ENCODE measurements around the gene TCFL5. TPM values are rescaled to one million over a fixed set of nuclear protein-coding genes. Genes with fewer than 3 reads are reported as not detected.

The TCFL5 gene
- total RNA-seq, 1 experiment from 2014 or later: 12.8 TPM

- H3K4me3 ChIP-seq: no peak overlapping the region
- H3K27me3 ChIP-seq (replicated peaks): no peaks in the 10 kb centered on the region; the same call in 1 of the 2 replicates
- no peaks in the 10 kb centered on the region for H3K4me1 ChIP-seq (replicated peaks)
- no peaks in the 10 kb centered on the region for H3K9me3 ChIP-seq (replicated peaks)
- H3K36me3 ChIP-seq: no peaks in the 10 kb centered on the region
- H3K27ac ChIP-seq: no peak overlapping the region
- no peak for DNase-seq (ENCODE audit: low read depth in 1 of 2, low spot score in 2 of 2)
Measured at GRCh38 chr20:62835931-62836861, 25.4 kb downstream of the TCFL5 start.

- Histone ChIP-seq H3K27ac (no peak overlapping the region), H3K4me1 (replicated peaks) (no peaks in the 10 kb centered on the region), H3K4me3 (no peak overlapping the region), H3K9me3 (replicated peaks) (no peaks in the 10 kb centered on the region), H3K27me3 (replicated peaks) (no peaks in the 10 kb centered on the region; the same call in 1 of the 2 replicates), H3K36me3 (no peaks in the 10 kb centered on the region)
- DNase-seq (ENCODE audit: low read depth in 1 of 2, low spot score in 2 of 2): no peak
Measured at GRCh38 chr20:62834967-62835730, 26.5 kb downstream of the TCFL5 start.

GRCh38 chr20:62832951-62833391 lies 28.7 kb downstream of the TCFL5 start:
- Histone ChIP-seq H3K27ac (no peak overlapping the region), H3K4me3 (no peak overlapping the region), H3K4me1 (replicated peaks) (no peaks in the 10 kb centered on the region), H3K36me3 (no peaks in the 10 kb centered on the region), H3K27me3 (replicated peaks) (no peaks in the 10 kb centered on the region; the same call in 1 of the 2 replicates), H3K9me3 (replicated peaks) (no peaks in the 10 kb centered on the region)
- DNase-seq (ENCODE audit: low read depth in 1 of 2, low spot score in 2 of 2): no peak

GRCh38 chr20:62832212-62832922 lies 29.3 kb downstream of the TCFL5 start:
- Histone ChIP-seq H3K4me1 (replicated peaks) (no peaks in the 10 kb centered on the region), H3K27ac (no peak overlapping the region), H3K9me3 (replicated peaks) (no peaks in the 10 kb centered on the region), H3K36me3 (no peaks in the 10 kb centered on the region), H3K4me3 (no peak overlapping the region), H3K27me3 (replicated peaks) (no peaks in the 10 kb centered on the region; the same call in 1 of the 2 replicates)
- DNase-seq (ENCODE audit: low read depth in 1 of 2, low spot score in 2 of 2): no peak

- H3K36me3 ChIP-seq: no peaks in the 10 kb centered on the region
- H3K4me3 ChIP-seq: no peak overlapping the region
- H3K27me3 ChIP-seq (replicated peaks): no peaks in the 10 kb centered on the region; the same call in 1 of the 2 replicates
- DNase-seq (ENCODE audit: low read depth in 1 of 2, low spot score in 2 of 2): no peak
- H3K4me1 ChIP-seq (replicated peaks): no peaks in the 10 kb centered on the region
- H3K27ac ChIP-seq: no peak overlapping the region
- no peaks in the 10 kb centered on the region for H3K9me3 ChIP-seq (replicated peaks)
Measured at GRCh38 chr20:62831854-62832211, 29.8 kb downstream of the TCFL5 start.

DNA sequence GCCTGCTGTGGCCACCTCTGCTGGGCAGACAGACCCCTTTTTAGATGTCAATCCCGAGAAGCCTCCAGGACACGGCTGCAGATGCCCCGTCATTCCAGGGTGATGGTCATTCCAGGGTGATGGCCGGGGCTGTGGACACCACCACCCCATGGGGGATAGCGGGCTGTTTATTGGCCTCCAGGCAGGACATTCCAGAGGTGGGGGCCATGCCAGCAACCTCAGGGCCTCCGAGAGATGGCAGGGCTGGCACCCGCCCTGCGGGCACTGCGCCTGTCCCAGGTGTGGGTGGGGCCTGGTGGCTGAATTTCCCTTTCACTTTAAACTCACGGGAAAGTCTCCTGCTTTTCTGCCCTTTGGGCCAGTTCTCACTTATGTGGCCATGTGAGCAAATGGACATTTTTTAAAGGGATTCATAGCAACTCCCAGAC lies 30.2 kb downstream of the TCFL5 start:
- Histone ChIP-seq H3K4me1 (replicated peaks) (no peaks in the 10 kb centered on the region), H3K27ac (no peak overlapping the region), H3K9me3 (replicated peaks) (no peaks in the 10 kb centered on the region), H3K27me3 (replicated peaks) (no peaks in the 10 kb centered on the region; the same call in 1 of the 2 replicates), H3K4me3 (no peak overlapping the region), H3K36me3 (no peaks in the 10 kb centered on the region)
- no peak for DNase-seq (ENCODE audit: low read depth in 1 of 2, low spot score in 2 of 2)

- no peaks in the 10 kb centered on the region; the same call in 1 of the 2 replicates for H3K27me3 ChIP-seq (replicated peaks)
- H3K9me3 ChIP-seq (replicated peaks): no peaks in the 10 kb centered on the region
- no peak overlapping the region for H3K27ac ChIP-seq
- DNase-seq (ENCODE audit: low read depth in 1 of 2, low spot score in 2 of 2): no peak
- H3K4me1 ChIP-seq (replicated peaks): no peaks in the 10 kb centered on the region
- H3K36me3 ChIP-seq: no peaks in the 10 kb centered on the region
- no peak overlapping the region for H3K4me3 ChIP-seq
Measured at GRCh38 chr20:62830821-62831220, 30.8 kb downstream of the TCFL5 start.

DNA sequence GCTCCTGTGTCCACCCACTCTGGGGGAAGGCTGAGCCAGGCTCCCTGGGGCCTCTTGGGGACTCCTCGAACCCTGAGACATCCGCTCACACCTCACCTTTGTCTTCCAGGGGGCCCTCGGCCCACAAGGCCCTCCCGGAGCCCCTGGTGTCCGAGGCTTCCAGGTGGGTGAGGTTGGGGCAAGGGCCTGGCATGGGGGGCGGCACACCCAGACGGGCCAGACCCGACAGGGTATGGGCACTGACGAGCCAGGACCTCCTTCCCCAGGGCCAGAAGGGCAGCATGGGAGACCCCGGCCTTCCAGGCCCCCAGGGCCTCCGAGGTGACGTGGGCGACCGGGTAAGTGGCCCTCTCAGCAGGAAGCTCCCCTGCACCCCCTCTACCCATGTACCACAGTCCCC lies 31.4 kb downstream of the TCFL5 start:
- Histone ChIP-seq H3K4me3 (no peak overlapping the region), H3K27me3 (replicated peaks) (no peaks in the 10 kb centered on the region; the same call in 1 of the 2 replicates), H3K4me1 (replicated peaks) (no peaks in the 10 kb centered on the region), H3K36me3 (no peaks in the 10 kb centered on the region), H3K9me3 (replicated peaks) (no peaks in the 10 kb centered on the region), H3K27ac (no peak overlapping the region)
- DNase-seq (ENCODE audit: low read depth in 1 of 2, low spot score in 2 of 2): no peak

GRCh38 chr20:62829231-62830230 lies 32.1 kb downstream of the TCFL5 start:
- no peak overlapping the region for H3K27ac ChIP-seq
- no peak overlapping the region for H3K4me3 ChIP-seq
- H3K9me3 ChIP-seq (replicated peaks): no peaks in the 10 kb centered on the region
- H3K36me3 ChIP-seq: no peaks in the 10 kb centered on the region
- no peaks in the 10 kb centered on the region for H3K27me3 ChIP-seq (replicated peaks)
- peaks cover 2% of the 10 kb centered on the region; the same call in 1 of the 2 replicates for H3K4me1 ChIP-seq (replicated peaks)
- DNase-seq (ENCODE audit: low read depth in 1 of 2, low spot score in 2 of 2): no peak

- no peaks in the 10 kb centered on the region for H3K36me3 ChIP-seq
- H3K27me3 ChIP-seq (replicated peaks): no peaks in the 10 kb centered on the region
Measured at GRCh38 chr20:62828511-62829230, 33.0 kb downstream of the TCFL5 start.

DNA sequence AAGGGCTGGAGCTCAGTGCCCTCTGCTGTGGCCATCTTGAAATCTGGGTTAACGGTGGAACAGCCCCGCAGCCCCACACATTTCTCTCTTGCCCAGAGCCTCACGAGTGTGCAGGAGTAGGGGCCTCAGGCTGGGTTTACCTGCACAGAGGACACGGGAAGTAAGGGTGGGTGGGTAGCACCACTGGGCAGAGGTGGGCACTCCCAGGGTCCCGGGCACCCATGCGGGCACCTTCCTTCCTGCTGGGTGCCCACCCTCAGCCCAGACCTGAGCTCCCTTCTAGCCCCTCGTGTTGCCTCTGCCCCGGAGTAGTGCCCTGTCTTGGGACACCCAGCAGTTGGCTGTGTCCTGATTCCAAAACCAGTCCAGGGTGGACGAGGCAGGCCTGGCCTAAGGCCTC lies 33.6 kb downstream of the TCFL5 start:
- Histone ChIP-seq H3K27ac (no peak overlapping the region), H3K27me3 (replicated peaks) (no peaks in the 10 kb centered on the region), H3K4me3 (no peak overlapping the region), H3K4me1 (replicated peaks) (peaks cover 4% of the 10 kb centered on the region; the same call in 1 of the 2 replicates), H3K9me3 (replicated peaks) (no peaks in the 10 kb centered on the region), H3K36me3 (no peaks in the 10 kb centered on the region)
- no peak for DNase-seq (ENCODE audit: low read depth in 1 of 2, low spot score in 2 of 2)

More at GRCh38 chr20:62828511-62829230, 33.0 kb downstream of the TCFL5 start:
- DNase-seq (ENCODE audit: low read depth in 1 of 2, low spot score in 2 of 2): no peak
- Histone ChIP-seq H3K4me3 (no peak overlapping the region), H3K9me3 (replicated peaks) (no peaks in the 10 kb centered on the region), H3K27ac (no peak overlapping the region), H3K4me1 (replicated peaks) (peaks cover 4% of the 10 kb centered on the region; the same call in 1 of the 2 replicates)
